Left lung (tissue), 10 donors: ENCODE results near the gene KLF14. TPM values are rescaled to one million over a fixed set of nuclear protein-coding genes. Genes with fewer than 3 reads are reported as not detected.
A peak's percentile ranks its signal among the peaks of the same experiment; 100 is the strongest.
"Not testable (repeated sequence)": the region's sequence is repeated elsewhere in the genome, so short reads cannot be mapped to it uniquely, and the experiment has no call there.

ENCODE experiments used
- ATAC-seq: fragments of 200-7000 bp; cut with Tn5 transposase; one replicate; pipeline ENCODE4 v1.9.1; 2020; ENCODE audit warnings: moderate library complexity
- DNase-seq, 4 donors: peaks; one replicate each; pipeline ENCODE4 v3.0.0-alpha.2; 2013 to 2020
- H3K27ac ChIP-seq, 2 donors: fragments of 200-600 bp; sonication (generic) in 1 of 2; one replicate each; pipeline versions ENCODE4 v1.5.0 to v1.8.0; 2020 to 2021
- H3K27me3 ChIP-seq, 2 donors: fragments of 200-600 bp; sonication (generic) in 1 of 2; one replicate each; pipeline versions ENCODE4 v1.5.0 to v1.8.0; 2020 to 2021
- H3K36me3 ChIP-seq, 2 donors: fragments of 200-600 bp; sonication (generic) in 1 of 2; one replicate each; pipeline versions ENCODE4 v1.5.0 to v1.8.0; 2020 to 2021
- H3K4me1 ChIP-seq, 2 donors: fragments of 200-600 bp; one replicate each; pipeline ENCODE4 v1.8.0; 2021
- H3K4me3 ChIP-seq, 2 donors: fragments of 200-600 bp; sonication (generic) in 1 of 2; one replicate each; pipeline versions ENCODE4 v1.5.0 to v1.8.0; 2020 to 2021; ENCODE audit warnings: mild to moderate bottlenecking in 1 of 2
- H3K9me3 ChIP-seq, 2 donors: fragments of 200-600 bp; sonication (generic) in 1 of 2; one replicate each; pipeline versions ENCODE4 v1.5.0 to v1.8.0; 2020 to 2021
- intact Hi-C, 2 donors: fragments of 100-400 bp; cut with DNase I; formaldehyde crosslinking; loops; one replicate each; pipeline versions ENCODE4 v1.11.2 to v1.14.2; 2022
- polyA plus RNA-seq, 6 donors: library from polyadenylated mRNA; unstranded; fragments of 120-200 nt; gene quantifications; one replicate each; pipeline ENCODE4 v1.2.1, GENCODE V29; 2013; ENCODE audit not compliant: insufficient read length in 6 of 6
- total RNA-seq, 2 donors: library from RNA; stranded (reverse); fragmentation: NEBNext Ultra II Directional; extraction: Animal tissue kit (Norgen Biotek cat#: 25700); gene quantifications; one replicate each; pipeline ENCODE4 v1.2.1, GENCODE V29; 2021
- TF ChIP-seq, protein P1 (sequence below), 2 donors: fragments of 200-600 bp; sonication (generic) in 1 of 2; IDR thresholded peaks; one replicate each; pipeline versions ENCODE4 v1.5.0 to v1.8.0; 2021; ENCODE audit warnings: antibody characterized with exemption in 2 of 2
- donor health status: DM: no; HTN: yes; CAD: no.
- donor health status: DM: no; HTN: no; CAD: no.

Gene KLF14
- total and polyA plus RNA-seq, 8 donors, result 0.07 to 0.29 (median 0.15) TPM; not detected in 2

DNA sequence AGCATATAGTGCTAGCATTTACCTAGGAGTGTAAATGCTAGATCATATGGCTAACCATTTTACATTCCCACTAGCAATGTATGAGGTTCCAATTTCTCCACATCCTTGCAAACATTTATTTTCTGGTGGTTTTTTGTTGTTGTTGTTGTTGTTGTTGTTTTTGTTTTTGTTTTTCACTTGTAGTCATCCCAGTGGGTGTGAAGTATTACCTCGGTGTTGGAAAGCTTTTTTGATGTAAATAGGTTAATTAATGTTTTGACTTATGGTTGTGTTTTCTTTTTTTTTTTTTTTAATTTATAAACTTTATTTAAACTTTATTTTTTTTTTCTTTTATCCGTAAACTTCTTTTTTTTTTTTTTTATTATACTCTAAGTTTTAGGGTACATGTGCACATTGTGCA is 32.4 kb downstream of the KLF14 start:
- Histone ChIP-seq H3K4me3 (no peak overlapping the region), H3K27me3 (no peaks in the 10 kb centered on the region), H3K4me1 (no peaks in the 10 kb centered on the region), H3K36me3 (no peaks in the 10 kb centered on the region), H3K27ac (no peak overlapping the region), H3K9me3 (no peaks in the 10 kb centered on the region)
- TF ChIP-seq, protein P1, sequence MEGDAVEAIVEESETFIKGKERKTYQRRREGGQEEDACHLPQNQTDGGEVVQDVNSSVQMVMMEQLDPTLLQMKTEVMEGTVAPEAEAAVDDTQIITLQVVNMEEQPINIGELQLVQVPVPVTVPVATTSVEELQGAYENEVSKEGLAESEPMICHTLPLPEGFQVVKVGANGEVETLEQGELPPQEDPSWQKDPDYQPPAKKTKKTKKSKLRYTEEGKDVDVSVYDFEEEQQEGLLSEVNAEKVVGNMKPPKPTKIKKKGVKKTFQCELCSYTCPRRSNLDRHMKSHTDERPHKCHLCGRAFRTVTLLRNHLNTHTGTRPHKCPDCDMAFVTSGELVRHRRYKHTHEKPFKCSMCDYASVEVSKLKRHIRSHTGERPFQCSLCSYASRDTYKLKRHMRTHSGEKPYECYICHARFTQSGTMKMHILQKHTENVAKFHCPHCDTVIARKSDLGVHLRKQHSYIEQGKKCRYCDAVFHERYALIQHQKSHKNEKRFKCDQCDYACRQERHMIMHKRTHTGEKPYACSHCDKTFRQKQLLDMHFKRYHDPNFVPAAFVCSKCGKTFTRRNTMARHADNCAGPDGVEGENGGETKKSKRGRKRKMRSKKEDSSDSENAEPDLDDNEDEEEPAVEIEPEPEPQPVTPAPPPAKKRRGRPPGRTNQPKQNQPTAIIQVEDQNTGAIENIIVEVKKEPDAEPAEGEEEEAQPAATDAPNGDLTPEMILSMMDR (IDR thresholded peaks at IDR 0.05), result no peak
- intact Hi-C loops, result no loop called here
- no peak for ATAC-seq
- DNase-seq, result no peak

DNA sequence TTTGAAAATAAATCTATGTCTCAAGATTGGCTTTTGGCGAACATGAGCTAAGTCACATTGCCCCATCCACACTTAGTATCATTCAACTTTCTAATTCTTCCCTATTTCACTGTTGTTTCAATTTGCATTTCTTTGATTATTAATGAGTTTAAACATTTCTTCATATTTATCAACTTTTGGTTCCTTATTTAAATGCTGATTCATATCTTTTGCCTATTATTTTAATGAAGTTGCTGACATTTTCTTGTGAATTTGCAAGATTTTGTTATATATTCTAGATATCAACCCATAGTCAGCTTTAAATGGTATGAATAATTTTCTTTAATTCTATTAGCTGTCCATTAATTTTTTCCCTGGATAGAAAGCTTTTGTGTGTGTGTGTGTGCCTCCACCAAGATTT is 33.2 kb downstream of the KLF14 start:
- ATAC-seq (no peak), DNase-seq (no peak)
- H3K27ac ChIP-seq, result no peak overlapping the region

DNA sequence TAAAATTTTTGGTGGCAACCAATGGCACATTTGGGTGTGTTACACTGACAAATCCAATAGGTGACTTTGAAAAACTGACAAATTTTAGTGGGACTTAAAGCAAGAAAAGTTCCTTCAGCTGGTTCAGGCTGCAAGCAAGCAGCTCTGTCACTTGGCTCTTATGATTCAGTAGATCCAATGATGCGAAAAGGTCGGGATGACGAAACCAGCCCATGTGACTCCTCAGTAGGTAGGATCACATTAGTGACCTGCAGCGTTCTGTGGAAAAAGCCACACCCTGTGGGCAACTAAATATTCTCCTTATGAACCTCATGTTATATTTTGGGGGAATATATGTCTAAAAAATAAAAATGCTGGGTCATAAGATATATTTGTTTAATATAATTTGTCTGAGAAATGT is 34.3 kb downstream of the KLF14 start:
- Histone ChIP-seq H3K27me3 (no peaks in the 10 kb centered on the region), H3K4me3 (no peak overlapping the region), H3K9me3 (no peaks in the 10 kb centered on the region), H3K27ac (no peak overlapping the region), H3K4me1 (no peaks in the 10 kb centered on the region), H3K36me3 (no peaks in the 10 kb centered on the region)
- no peak for DNase-seq
- TF ChIP-seq, protein P1 (IDR thresholded peaks at IDR 0.05), result no peak
- intact Hi-C loops, result no loop called here
- no peak for ATAC-seq

More for the DNA sequence above, 33.2 kb downstream of the KLF14 start:
- Histone ChIP-seq H3K4me3 (no peak overlapping the region), H3K36me3 (no peaks in the 10 kb centered on the region), H3K9me3 (no peaks in the 10 kb centered on the region), H3K27me3 (no peaks in the 10 kb centered on the region), H3K4me1 (no peaks in the 10 kb centered on the region)
- TF ChIP-seq, protein P1 (IDR thresholded peaks at IDR 0.05), result no peak
- intact Hi-C loops, result no loop called here

DNA sequence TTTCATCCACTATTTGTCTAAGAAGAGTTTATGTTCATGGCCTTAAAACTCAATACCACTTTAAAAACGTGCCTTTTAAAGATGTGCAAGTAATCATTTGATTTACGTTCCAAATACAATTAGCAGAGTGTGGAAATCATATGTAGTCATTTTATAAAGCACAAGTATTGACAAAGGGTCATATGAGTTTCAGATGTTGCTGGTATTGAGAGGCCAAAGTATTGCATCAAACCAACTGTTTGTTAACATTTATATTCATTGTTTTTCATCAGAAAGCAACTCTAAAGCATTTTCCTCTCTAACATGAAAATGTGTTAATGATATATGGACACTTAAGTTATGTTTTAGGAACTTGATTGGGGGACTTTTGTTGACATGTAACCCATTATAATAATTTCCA is 36.2 kb downstream of the KLF14 start:
- H3K4me3 ChIP-seq, result no peak overlapping the region
- H3K9me3 ChIP-seq, result no peaks in the 10 kb centered on the region
- H3K27ac ChIP-seq, result no peak overlapping the region
- intact Hi-C loops, result no loop called here
- H3K36me3 ChIP-seq, result no peaks in the 10 kb centered on the region
- no peak for DNase-seq
- H3K4me1 ChIP-seq, result no peaks in the 10 kb centered on the region
- no peaks in the 10 kb centered on the region for H3K27me3 ChIP-seq
- ATAC-seq, result no peak
- TF ChIP-seq, protein P1 (IDR thresholded peaks at IDR 0.05), result no peak

DNA sequence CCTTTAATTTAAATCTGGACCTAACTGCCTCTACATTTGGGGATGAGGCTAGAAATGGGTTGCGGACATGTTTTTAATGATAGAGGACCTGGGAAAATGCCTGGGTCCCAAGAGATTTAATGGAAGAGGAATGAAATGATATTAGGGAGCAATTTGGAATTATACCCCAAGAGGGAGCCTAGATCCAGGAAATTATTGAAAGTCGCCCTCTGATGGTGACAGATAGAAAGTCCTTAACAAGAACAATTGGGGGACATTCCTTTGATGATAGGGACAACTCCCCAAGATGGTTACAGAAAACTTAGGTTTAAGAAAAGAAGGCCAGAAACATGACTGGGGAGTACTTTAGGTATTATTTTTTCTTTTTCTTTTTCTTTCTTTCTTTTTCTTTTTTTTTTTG is 38.2 kb downstream of the KLF14 start:
- DNase-seq (peak in 1 of 4 donors; percentile 32), ATAC-seq (peak; percentile 32)
- intact Hi-C loops, result no loop called here
- H3K4me3 ChIP-seq, result no peak overlapping the region
- H3K9me3 ChIP-seq, result no peaks in the 10 kb centered on the region
- no peaks in the 10 kb centered on the region for H3K27me3 ChIP-seq
- TF ChIP-seq, protein P1 (IDR thresholded peaks at IDR 0.05), result peak; percentile 23 to 28
- H3K36me3 ChIP-seq, result no peaks in the 10 kb centered on the region
- no peak overlapping the region for H3K27ac ChIP-seq
- H3K4me1 ChIP-seq, result no peaks in the 10 kb centered on the region

DNA sequence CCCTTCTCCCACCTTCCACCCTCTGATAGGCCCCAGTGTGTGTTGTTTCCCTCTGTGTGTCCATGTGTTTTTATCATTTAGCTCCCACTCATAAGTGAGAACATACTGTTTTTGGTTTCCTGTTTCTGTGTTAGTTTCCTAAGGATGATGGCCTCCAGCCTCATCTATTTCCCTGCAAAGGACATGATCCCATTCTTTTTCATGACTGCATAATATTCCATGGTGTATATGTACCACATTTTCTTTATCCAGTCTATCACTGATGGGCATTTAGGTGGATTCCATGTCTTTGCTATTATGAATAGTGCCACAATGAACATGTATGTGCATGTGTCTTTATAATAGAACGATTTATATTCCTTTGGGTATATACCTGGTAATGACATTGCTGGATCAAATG is 41.6 kb downstream of the KLF14 start:
- H3K9me3 ChIP-seq, result peaks cover 0 to 15% of the 10 kb centered on the region in 2 donors
- ATAC-seq, H3K27me3 ChIP-seq, H3K36me3 ChIP-seq, H3K4me1 ChIP-seq, intact Hi-C loops, H3K27ac ChIP-seq, DNase-seq, H3K4me3 ChIP-seq: not testable (repeated sequence)
